SU-DHL-6 (cell line): ENCODE measurements around the gene RPL13A.

Experiments used
- H2AFZ ChIP-seq: fragments of 200-600 bp; sonication (generic); 2 replicates; pipeline ENCODE4 v1.6.1; 2014; ENCODE audit warnings: low read depth, mild to moderate bottlenecking, moderate library complexity, mixed read lengths, antibody characterized with exemption, low read length; ENCODE audit not compliant: severe bottlenecking
- H3F3A ChIP-seq: fragments of 200-600 bp; shearing (Covaris generic); 2 replicates; pipeline ENCODE4 v1.6.0; 2016; ENCODE audit warnings: antibody characterized with exemption, mild to moderate bottlenecking; ENCODE audit not compliant: insufficient read depth
- H3K27ac ChIP-seq: fragments of 200-600 bp; sonication (generic); 2 replicates; pipeline ENCODE4 v1.5.1; 2016; ENCODE audit warnings: low read depth, mild to moderate bottlenecking, low read length, moderate library complexity, mixed read lengths
- H3K27me3 ChIP-seq: fragments of 200-600 bp; sonication (generic), shearing (Covaris generic); 2 replicates; pipeline ENCODE4 v1.6.0; 2014; ENCODE audit warnings: mild to moderate bottlenecking, low read length
- H3K36me3 ChIP-seq: fragments of 200-600 bp; sonication (generic); 2 replicates; pipeline ENCODE4 v1.6.1; 2014; ENCODE audit warnings: mild to moderate bottlenecking, low read length, mixed read lengths
- H3K4me2 ChIP-seq: fragments of 300-600, 200-600 bp; shearing (Covaris generic), sonication (generic); 2 replicates; pipeline ENCODE4 v1.6.0; 2014; ENCODE audit warnings: low read length, low read depth, mild to moderate bottlenecking; ENCODE audit not compliant: poor library complexity, severe bottlenecking
- H3K4me3 ChIP-seq: fragments of 200-600 bp; sonication (generic); 2 replicates; pipeline ENCODE4 v1.5.1; 2014; ENCODE audit warnings: antibody characterized with exemption, low read length, mild to moderate bottlenecking, mixed read lengths; ENCODE audit not compliant: insufficient read depth, poor library complexity, severe bottlenecking
- H3K79me2 ChIP-seq: fragments of 200-600 bp; sonication (generic); 2 replicates; pipeline ENCODE4 v1.6.1; 2014; ENCODE audit warnings: mild to moderate bottlenecking, low read length, moderate library complexity; ENCODE audit not compliant: insufficient read depth
- H3K9ac ChIP-seq: fragments of 200-600 bp; sonication (generic); 2 replicates; pipeline ENCODE4 v1.7.0; 2014; ENCODE audit warnings: mild to moderate bottlenecking, low read length
- H3K9me2 ChIP-seq: fragments of 200-600 bp; sonication (generic); replicated peaks from 2 replicates; pipeline ENCODE4 v1.6.1; 2014; ENCODE audit warnings: low read length; ENCODE audit not compliant: insufficient read depth
- H3K9me3 ChIP-seq: fragments of 200-600 bp; sonication (generic); 2 replicates; pipeline ENCODE4 v1.6.1; 2014; ENCODE audit warnings: low read length, mixed read lengths; ENCODE audit not compliant: insufficient read depth
- H4K20me1 ChIP-seq: fragments of 200-600 bp; sonication (generic); 2 replicates; pipeline ENCODE4 v1.6.1; 2014; ENCODE audit warnings: low read depth, mild to moderate bottlenecking, antibody characterized with exemption, low read length, moderate library complexity, mixed read lengths
- EZH2phosphoT487 ChIP-seq: fragments of 200-600 bp; sonication (generic), shearing (Covaris generic); conservative IDR thresholded peaks from 2 replicates; pipeline ENCODE4 v1.6.1; 2018; ENCODE audit warnings: mild to moderate bottlenecking, antibody characterized with exemption, low read length, moderate library complexity, mixed read lengths
- TF ChIP-seq, protein P1 (sequence below): fragments of 200-600 bp; sonication (generic); IDR thresholded peaks from one replicate; pipeline ENCODE4 v1.5.1; 2017; ENCODE audit warnings: antibody characterized with exemption, mild to moderate bottlenecking, low read length, moderate library complexity; ENCODE audit not compliant: insufficient read depth, poor library complexity, severe bottlenecking

Gene RPL13A

DNA sequence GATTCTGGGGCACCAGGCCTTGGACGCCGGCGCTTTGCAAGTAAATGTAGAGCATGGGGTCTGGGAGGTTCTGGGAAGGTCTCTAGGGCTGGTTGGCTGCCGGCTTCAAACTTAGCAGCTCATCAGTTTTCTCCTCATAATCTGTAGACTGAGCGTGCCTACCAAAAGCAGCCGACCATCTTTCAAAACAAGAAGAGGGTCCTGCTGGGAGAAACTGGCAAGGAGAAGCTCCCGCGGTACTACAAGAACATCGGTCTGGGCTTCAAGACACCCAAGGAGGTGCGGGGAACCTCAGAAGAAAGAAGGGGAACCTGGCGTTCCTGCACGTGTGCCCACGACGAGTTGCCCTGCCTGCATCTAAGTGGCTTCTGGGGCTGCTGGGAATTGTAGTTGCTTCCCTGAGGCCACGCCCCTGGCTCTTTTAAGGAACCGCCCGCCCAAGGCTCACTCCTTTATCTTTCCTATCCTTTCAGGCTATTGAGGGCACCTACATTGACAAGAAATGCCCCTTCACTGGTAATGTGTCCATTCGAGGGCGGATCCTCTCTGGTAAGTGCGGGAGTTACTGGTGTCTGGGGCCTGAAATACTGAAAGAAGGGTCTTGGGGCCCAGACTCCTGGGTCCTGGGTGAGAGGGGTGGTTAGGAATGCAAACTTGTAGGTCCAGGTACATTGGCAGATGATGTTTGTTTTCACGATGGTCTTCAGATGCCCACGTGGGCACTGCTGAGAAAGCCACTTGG lies 9.8 kb downstream of the RPL13A start:
- no peaks in the 10 kb centered on the region for H3K9me2 ChIP-seq
- peaks cover 24% of the 10 kb centered on the region for H3K36me3 ChIP-seq
- H4K20me1 ChIP-seq = peaks cover 14% of the 10 kb centered on the region; the same call in 1 of the 2 replicates
- H3K9ac ChIP-seq = peak overlapping the region; percentile 99
- H3K27ac ChIP-seq = peak overlapping the region; percentile 74
- peaks cover 8% of the 10 kb centered on the region for H3K79me2 ChIP-seq
- peak overlapping the region; percentile 83 for H3K4me2 ChIP-seq
- H3K4me3 ChIP-seq = peak overlapping the region; percentile 96
- no peaks in the 10 kb centered on the region for H3K27me3 ChIP-seq
- peaks cover 77% of the 10 kb centered on the region for H3F3A ChIP-seq
- TF ChIP-seq, protein P1, sequence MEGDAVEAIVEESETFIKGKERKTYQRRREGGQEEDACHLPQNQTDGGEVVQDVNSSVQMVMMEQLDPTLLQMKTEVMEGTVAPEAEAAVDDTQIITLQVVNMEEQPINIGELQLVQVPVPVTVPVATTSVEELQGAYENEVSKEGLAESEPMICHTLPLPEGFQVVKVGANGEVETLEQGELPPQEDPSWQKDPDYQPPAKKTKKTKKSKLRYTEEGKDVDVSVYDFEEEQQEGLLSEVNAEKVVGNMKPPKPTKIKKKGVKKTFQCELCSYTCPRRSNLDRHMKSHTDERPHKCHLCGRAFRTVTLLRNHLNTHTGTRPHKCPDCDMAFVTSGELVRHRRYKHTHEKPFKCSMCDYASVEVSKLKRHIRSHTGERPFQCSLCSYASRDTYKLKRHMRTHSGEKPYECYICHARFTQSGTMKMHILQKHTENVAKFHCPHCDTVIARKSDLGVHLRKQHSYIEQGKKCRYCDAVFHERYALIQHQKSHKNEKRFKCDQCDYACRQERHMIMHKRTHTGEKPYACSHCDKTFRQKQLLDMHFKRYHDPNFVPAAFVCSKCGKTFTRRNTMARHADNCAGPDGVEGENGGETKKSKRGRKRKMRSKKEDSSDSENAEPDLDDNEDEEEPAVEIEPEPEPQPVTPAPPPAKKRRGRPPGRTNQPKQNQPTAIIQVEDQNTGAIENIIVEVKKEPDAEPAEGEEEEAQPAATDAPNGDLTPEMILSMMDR = no peak
- TF ChIP-seq EZH2phosphoT487 = no peak
- no peak overlapping the region for H2AFZ ChIP-seq
- no peaks in the 10 kb centered on the region for H3K9me3 ChIP-seq

DNA sequence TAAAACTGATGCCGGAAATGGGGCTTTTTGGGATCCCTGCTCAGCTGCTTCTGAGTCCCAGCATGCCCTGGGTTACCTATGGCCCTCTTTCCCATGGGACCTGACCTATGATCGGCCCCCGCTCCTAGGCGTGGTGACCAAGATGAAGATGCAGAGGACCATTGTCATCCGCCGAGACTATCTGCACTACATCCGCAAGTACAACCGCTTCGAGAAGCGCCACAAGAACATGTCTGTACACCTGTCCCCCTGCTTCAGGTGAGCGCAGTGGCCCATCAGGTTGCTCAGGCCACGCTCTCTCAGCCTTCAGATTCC lies 10.3 kb downstream of the RPL13A start:
- H3F3A ChIP-seq = peaks cover 72% of the 10 kb centered on the region
- no peaks in the 10 kb centered on the region for H3K27me3 ChIP-seq
- no peaks in the 10 kb centered on the region for H3K9me2 ChIP-seq

DNA sequence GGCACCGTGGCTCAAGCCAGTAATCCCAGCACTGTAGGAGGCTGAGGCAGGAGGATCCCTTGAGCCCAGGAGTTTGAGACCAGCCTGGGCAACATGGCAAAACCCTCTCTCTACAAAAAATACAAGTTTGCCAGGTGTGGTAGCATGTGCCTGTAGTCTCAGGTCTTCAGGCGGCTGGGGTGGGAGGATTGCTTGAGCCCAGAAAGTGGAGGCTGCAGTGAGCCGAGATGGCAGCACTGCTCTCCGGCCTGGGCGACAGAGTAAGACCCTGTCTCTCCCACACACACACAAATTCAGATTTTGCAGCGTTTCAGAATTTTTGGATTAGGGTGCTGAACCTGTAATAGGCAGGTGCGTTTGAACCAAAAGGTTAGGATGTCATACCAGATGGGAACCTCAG lies 11.1 kb downstream of the RPL13A start:
- Histone ChIP-seq H3K27ac (no peak overlapping the region), H3K36me3 (peaks cover 24% of the 10 kb centered on the region), H3K4me3 (peak overlapping the region; percentile 96), H3K9me3 (no peaks in the 10 kb centered on the region), H3K4me2 (peak overlapping the region; percentile 83), H3K27me3 (no peaks in the 10 kb centered on the region), H2AFZ (no peak overlapping the region), H4K20me1 (peaks cover 14% of the 10 kb centered on the region; the same call in 1 of the 2 replicates), H3K9me2 (no peaks in the 10 kb centered on the region), H3F3A (peaks cover 65% of the 10 kb centered on the region), H3K79me2 (peaks cover 8% of the 10 kb centered on the region), H3K9ac (peak overlapping the region; percentile 99)
- TF ChIP-seq, protein P1 = no peak
- TF ChIP-seq EZH2phosphoT487 = no peak

More for the DNA sequence above, 10.3 kb downstream of the RPL13A start:
- TF ChIP-seq, protein P1 = no peak
- Histone ChIP-seq H3K9me3 (no peaks in the 10 kb centered on the region), H3K79me2 (peaks cover 8% of the 10 kb centered on the region), H3K4me3 (peak overlapping the region; percentile 96), H4K20me1 (peaks cover 14% of the 10 kb centered on the region; the same call in 1 of the 2 replicates), H3K27ac (peak overlapping the region; percentile 74), H3K4me2 (peak overlapping the region; percentile 83), H3K9ac (peak overlapping the region; percentile 99), H2AFZ (no peak overlapping the region), H3K36me3 (peaks cover 24% of the 10 kb centered on the region)
